GM18498 (cell line): ENCODE data around the gene KIF6.
"Not testable (repeated sequence)": the region's sequence is repeated elsewhere in the genome, so short reads cannot be mapped to it uniquely, and the experiment has no call there.

Experiments
- ATAC-seq: cut with Tn5 transposase; IDR thresholded peaks from one replicate; pipeline ENCODE4 v1.9.1; 2021; ENCODE audit warnings: mild to moderate bottlenecking, moderate library complexity; ENCODE audit not compliant: unreplicated experiment

The KIF6 gene

GRCh38 chr6:39723350-39723749, 1.9 kb downstream of the KIF6 start:
- not testable (repeated sequence) for ATAC-seq

DNA sequence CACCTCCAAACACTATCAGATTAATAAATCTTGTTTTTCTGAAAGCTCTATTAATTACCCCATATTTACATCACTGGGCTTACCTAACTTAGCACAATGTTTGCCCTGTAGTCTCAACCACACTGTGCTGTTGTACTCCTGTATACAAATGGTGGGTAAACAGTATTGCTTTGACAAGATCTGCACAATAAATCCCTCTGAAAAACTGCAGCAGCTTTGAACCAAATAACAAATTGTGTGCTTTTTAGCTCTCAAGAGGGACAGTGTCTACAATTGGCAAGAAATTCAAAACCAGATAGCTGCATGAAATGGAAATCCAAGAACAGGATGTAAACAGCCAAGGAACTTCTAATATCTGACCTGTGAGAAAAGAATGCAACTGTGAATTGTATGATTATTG, 10.4 kb downstream of the KIF6 start:
- ATAC-seq: no peak

- ATAC-seq: no peak
Observed at GRCh38 chr6:39707962-39708683, 17.1 kb downstream of the KIF6 start.

DNA sequence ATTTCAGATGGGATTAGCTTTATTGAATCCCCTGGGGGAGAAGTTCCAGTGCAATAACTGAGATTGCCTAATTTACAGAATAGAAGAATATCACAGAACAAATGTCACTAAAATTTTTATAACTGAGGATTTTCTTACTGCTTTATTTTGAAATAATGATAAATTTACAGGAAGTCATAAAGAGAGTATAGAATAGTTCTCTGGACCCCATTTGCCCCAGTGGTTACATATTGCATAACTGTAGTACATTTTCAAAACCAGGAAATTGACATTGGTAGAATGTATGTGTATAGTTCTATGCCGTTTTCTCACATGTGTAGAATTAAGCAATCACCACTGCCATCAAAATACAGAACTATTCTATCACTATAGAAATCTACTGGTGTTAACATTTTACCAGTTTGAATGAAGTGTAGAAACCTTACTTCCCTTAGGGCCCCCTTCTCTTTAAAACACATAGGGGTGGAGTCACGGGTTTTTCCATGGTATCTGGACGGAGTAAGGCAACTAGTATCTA, 18.3 kb downstream of the KIF6 start:
- no peak for ATAC-seq

DNA sequence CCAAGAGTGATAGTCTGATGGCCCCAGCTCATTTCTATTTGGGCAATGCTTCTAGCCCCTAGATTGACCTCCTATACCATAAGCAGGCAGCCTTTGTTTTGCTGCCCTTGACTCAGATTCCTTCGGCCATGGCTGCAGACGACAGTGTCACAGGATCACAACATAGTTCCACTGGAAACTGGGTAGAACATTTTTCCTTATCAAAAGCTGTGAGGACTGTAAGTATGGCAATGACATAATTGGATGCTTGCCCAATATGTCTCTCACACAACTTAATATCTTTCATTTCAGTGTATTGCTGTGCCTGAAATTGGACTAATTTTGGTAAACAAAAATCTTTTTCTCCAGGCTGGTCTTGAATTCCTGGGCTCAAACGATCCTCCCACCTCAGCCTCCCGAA, 22.9 kb downstream of the KIF6 start:
- ATAC-seq: no peak

DNA sequence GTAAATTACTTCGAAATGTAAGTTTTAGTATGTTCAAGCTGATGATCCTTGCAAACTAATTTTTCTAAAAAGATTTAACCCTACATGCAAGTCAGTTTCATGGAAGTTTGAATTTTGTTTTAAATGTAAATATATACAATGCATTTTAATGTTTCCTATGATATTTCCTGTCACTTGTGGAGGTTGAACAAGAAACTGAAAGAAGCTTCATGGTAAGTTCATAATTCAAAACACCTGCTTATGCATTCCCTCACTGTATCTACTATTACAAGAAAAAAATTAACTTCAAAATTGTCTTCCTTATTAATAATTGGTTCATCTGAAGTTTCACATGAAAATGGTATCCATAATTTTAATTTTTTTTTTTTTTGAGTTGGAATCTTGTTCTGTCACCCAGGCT, 24.8 kb downstream of the KIF6 start:
- ATAC-seq: no peak

DNA sequence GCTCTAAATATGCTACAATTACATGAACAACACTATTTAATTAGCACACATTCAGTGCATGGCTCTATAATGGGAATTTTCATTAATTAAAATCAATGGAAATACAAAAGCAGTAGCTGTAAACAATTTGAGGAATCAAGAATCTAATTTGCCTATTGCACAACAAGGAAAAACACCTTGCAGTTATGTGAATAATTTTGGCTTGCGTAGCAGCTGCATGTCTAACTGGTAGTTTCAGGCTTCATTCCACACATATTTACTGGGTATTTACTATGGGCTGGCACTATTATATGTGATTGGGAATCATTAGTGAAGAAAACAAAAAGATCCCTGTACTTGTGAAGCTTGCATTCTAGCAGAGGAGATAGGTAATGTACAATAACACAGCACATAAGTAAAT, 26.4 kb downstream of the KIF6 start:
- no peak for ATAC-seq

DNA sequence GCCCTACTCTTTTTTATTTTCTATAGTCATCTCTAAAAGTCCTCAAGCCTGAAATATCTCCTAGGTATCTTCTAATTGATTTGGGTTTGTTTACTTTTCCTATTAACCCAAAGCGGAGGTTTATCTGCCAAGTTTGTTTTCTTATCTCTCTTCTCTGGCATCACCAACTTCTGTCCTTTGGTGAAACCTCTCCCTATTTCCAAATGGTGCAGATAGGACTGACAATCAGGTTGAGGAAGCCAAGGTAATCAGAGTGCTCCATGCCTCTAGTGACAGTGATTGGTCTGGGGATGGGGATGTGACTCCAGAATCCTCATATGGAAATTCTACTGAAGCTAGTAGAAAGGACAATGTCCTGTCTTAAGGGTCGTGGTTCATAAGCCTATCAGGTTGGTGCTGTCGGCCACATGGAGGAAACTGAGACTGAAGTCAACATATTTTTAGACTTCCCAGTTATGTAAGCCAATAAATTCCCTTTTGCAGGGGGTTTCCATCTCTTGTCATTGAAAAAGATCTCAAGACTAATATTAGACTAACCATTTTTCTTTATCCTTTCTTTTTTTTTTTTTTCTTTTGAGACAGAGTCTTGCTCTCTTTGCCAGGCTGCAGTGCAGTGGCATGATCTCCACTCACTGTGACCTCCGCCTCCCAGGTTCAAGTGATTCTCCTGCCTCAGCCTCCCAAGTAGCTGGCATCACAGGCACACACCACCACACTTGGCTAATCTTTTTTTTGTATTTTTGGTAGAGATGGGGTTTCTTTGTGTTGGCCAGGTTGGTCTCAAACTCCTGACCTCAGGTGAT, 28.0 kb downstream of the KIF6 start:
- no peak for ATAC-seq

DNA sequence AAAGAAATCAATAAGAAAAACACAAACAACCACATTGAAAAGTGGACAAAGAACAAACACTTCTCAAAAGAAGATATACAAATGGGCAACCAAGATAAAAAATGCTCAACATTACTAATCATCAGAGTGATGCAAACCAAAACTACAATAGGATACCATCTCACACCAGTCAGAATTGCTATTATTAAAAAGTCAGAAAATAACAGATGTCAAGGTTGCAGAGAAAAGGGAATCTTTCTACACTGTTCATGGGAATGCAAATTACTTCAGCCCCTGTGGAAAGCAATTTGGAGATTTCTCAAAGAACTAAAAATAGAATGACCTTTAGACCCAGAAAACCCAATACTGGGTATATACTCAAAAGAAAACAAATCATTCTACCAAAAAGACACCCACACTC, 29.8 kb downstream of the KIF6 start:
- ATAC-seq: no peak

DNA sequence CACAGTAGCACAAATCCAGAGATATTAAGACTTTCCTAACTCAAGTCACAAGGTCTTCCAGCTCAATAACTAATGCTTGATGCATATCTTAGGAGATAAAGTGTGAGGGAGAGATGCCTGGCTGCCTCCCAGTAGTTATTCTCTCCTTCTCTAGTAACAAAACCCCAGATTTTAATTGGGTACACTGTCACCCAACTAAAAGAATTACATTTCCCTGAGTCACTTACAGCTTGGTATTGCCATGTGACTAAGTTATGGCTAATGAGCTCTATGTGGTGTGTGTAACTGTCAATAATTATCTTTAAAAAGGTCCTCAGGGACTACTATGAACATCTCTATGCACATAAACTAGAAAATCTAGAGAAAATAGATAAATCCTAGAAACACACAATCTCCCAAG, 32.0 kb downstream of the KIF6 start:
- ATAC-seq: no peak

DNA sequence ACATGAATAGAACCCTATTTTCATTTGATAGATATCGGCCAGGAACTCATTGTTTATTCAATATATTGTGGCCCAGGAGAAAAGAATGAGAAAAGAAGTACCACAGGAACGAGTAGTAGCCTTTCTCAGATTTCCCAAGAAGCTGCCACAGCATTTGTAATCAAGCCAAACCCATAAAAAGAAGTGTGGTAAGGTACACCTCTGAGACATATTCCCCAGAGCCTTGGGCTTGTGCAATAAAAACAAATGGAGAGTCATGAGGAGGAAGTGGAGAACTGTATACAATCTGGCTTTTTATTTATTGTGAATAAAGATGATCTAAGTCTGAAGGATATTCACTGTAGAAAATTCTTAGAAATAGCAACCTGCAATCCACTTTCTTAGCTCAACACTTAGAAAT, 36.7 kb downstream of the KIF6 start:
- no peak for ATAC-seq

DNA sequence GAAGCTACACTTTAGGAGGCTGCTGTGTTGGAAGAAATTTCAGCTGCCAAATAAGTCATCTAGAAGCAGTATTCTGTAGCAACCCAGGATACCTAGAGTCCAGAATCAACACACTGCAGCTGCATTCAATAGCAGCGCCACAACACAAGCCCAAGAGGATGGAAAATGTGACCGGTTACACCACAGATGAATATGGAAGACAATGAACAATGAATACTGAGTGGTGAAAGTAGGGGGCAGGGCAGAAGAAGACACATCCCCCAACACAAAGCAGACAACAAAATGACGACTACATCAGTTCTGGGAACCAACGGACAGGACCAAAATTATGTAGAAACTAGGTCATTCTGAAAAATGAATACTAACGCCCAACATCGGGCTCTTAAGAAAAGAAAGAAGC, 38.2 kb downstream of the KIF6 start:
- no peak for ATAC-seq

DNA sequence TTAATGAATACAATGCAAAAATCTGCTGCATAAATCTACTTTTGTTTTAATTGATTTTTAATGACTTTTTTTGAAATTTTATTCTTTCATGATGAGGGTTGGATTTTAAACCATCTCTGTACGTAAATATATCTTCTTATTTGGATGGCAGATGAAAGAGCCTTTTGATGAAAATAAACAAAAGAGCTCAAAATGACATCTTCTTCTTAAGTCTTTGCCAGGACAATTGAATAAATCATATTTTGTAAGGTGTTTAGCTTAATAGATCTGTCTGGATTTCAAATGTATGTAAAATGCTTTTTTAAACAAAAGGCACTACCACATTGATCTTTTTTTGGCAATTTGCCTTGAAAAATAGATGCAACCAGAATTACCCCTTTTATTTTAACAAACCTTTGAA, 39.3 kb downstream of the KIF6 start:
- no peak for ATAC-seq

- ATAC-seq: no peak
Observed at GRCh38 chr6:39685489-39685826, 39.8 kb downstream of the KIF6 start.

- ATAC-seq: no peak
Observed at GRCh38 chr6:39684790-39685488, 40.3 kb downstream of the KIF6 start.

DNA sequence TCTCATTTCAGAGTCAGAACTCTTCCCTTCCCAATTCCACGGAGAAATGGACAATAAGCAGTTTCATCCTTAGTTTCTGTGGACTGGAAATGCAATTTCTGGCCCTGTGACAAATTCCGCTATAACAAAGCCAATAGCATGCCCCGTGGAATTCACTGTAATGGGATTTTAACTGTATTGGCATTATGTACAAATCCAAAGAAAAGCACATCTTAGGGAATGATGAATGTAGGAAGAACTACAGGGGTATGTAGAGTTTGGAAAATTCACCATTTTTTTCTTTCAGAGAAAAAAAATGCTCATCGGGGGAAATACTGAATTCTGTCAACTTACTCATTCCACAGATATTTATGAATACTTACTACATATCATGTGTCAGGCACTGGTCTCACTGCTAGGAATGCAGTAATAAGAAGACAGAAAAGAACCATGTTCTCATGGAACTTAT, 43.5 kb downstream of the KIF6 start:
- ATAC-seq: no peak

GRCh38 chr6:39678914-39679313, 46.3 kb downstream of the KIF6 start:
- no peak for ATAC-seq

- not testable (repeated sequence) for ATAC-seq
Observed at GRCh38 chr6:39677318-39677717, 47.9 kb downstream of the KIF6 start.

- no peak for ATAC-seq
Observed at GRCh38 chr6:39670519-39670918, 54.7 kb downstream of the KIF6 start.

DNA sequence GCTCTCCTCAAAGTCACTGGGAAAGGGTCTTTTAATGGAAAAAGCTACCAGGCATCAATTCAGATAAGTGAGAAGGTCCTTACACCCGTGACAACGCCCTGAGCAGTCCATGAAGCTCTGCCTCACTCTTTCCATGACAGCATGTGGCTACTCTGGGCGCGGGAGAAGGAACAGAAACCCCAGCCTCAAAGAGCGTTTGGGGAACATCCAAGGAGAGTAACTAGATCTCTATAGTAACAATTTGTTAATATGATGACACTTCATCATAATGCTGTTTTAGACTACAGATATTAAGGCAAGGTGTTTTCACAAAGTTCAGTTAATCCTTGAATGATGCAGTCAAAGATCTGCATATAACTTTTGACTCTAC, 55.2 kb downstream of the KIF6 start:
- no peak for ATAC-seq

DNA sequence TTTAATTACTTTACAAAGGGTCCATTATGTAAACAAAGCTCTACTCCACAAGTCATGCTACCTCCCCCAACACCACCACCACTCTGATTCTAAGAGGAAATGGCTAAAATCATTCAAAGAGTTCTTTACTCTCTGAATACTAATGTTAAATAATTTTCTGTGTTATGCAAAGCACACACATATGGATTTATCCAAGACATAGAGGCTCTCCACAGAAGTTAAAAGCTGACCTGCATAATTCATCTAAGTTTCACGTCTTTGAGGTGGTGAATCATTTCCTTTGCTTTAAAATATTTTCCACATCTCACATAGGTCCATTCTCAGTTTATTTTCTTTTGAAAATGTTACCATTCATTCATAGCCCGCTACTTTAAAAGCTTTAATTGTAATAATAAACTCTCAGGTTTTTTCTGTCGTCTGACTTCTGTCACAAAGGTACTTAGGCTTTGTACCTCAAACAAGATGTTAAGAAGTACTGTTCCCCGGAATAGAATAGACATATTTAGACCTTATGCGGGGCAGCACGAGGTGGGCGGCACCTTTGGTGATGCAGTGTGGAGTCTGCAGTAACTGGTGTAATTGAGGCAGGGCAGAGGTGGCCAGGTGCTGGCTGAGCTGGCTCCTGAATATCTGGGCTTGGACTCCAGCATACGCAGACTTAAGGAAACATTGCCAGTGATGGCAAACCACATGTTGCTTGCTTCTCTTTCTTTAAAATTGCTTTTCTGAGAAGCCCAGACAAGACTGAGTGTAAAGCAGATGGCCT, 55.8 kb downstream of the KIF6 start:
- no peak for ATAC-seq
